Measurements from ENCODE around the gene CRABP2.

Gene CRABP2

GRCh38 chr1:156709031-156709430 is 3.6 kb upstream of the CRABP2 start:
- no peak overlapping the region for H3K9ac ChIP-seq (ENCODE audit: low read depth in 1 of 2, low read length in 2 of 2)
- no peak overlapping the region for H3K27ac ChIP-seq (ENCODE audit: low read depth, low read length)
- H3K36me3 ChIP-seq (ENCODE audit: control insufficient read depth in 1 of 2, insufficient read depth in 2 of 2, low read length in 2 of 2) = no peaks in the 10 kb centered on the region
- H3K9me3 ChIP-seq (ENCODE audit: control insufficient read depth in 1 of 2, low read length in 2 of 2) = no peaks in the 10 kb centered on the region
- H3K4me1 ChIP-seq (ENCODE audit: control insufficient read depth in 1 of 2, insufficient read depth in 2 of 2, low read length in 2 of 2) = peaks cover 30 to 42% of the 10 kb centered on the region in 2 donors
- peaks cover 14 to 18% of the 10 kb centered on the region in 2 donors for H3K27me3 ChIP-seq (ENCODE audit: control insufficient read depth in 1 of 2, insufficient read depth in 2 of 2, low read length in 2 of 2)
- H3K4me3 ChIP-seq (ENCODE audit: low read depth in 1 of 2, low read length in 2 of 2) = no peak overlapping the region

GRCh38 chr1:156708218-156708661 is 2.9 kb upstream of the CRABP2 start:
- Histone ChIP-seq H3K9ac (ENCODE audit: low read depth in 1 of 2, low read length in 2 of 2) (no peak overlapping the region), H3K36me3 (ENCODE audit: control insufficient read depth in 1 of 2, insufficient read depth in 2 of 2, low read length in 2 of 2) (no peaks in the 10 kb centered on the region), H3K27ac (ENCODE audit: low read depth, low read length) (no peak overlapping the region), H3K9me3 (ENCODE audit: control insufficient read depth in 1 of 2, low read length in 2 of 2) (no peaks in the 10 kb centered on the region), H3K27me3 (ENCODE audit: control insufficient read depth in 1 of 2, insufficient read depth in 2 of 2, low read length in 2 of 2) (peaks cover 22 to 26% of the 10 kb centered on the region in 2 donors), H3K4me3 (ENCODE audit: low read depth in 1 of 2, low read length in 2 of 2) (no peak overlapping the region), H3K4me1 (ENCODE audit: control insufficient read depth in 1 of 2, insufficient read depth in 2 of 2, low read length in 2 of 2) (peaks cover 30 to 42% of the 10 kb centered on the region in 2 donors)

GRCh38 chr1:156707417-156708217 is 2.2 kb upstream of the CRABP2 start:
- H3K9me3 ChIP-seq (ENCODE audit: control insufficient read depth in 1 of 2, low read length in 2 of 2) = no peaks in the 10 kb centered on the region
- H3K36me3 ChIP-seq (ENCODE audit: control insufficient read depth in 1 of 2, insufficient read depth in 2 of 2, low read length in 2 of 2) = no peaks in the 10 kb centered on the region
- H3K4me1 ChIP-seq (ENCODE audit: control insufficient read depth in 1 of 2, insufficient read depth in 2 of 2, low read length in 2 of 2) = peaks cover 30 to 42% of the 10 kb centered on the region in 2 donors
- H3K27me3 ChIP-seq (ENCODE audit: control insufficient read depth in 1 of 2, insufficient read depth in 2 of 2, low read length in 2 of 2) = peaks cover 26 to 31% of the 10 kb centered on the region in 2 donors
- no peak overlapping the region for H3K9ac ChIP-seq (ENCODE audit: low read depth in 1 of 2, low read length in 2 of 2)
- H3K27ac ChIP-seq (ENCODE audit: low read depth, low read length) = no peak overlapping the region
- no peak overlapping the region for H3K4me3 ChIP-seq (ENCODE audit: low read depth in 1 of 2, low read length in 2 of 2)

- Histone ChIP-seq H3K4me3 (ENCODE audit: low read depth in 1 of 2, low read length in 2 of 2) (peak overlapping the region; percentile 65 to 68), H3K27me3 (ENCODE audit: control insufficient read depth in 1 of 2, insufficient read depth in 2 of 2, low read length in 2 of 2) (peaks cover 26 to 31% of the 10 kb centered on the region in 2 donors), H3K27ac (ENCODE audit: low read depth, low read length) (no peak overlapping the region), H3K9me3 (ENCODE audit: control insufficient read depth in 1 of 2, low read length in 2 of 2) (no peaks in the 10 kb centered on the region), H3K36me3 (ENCODE audit: control insufficient read depth in 1 of 2, insufficient read depth in 2 of 2, low read length in 2 of 2) (no peaks in the 10 kb centered on the region), H3K9ac (ENCODE audit: low read depth in 1 of 2, low read length in 2 of 2) (peak overlapping the region; percentile 37 to 51), H3K4me1 (ENCODE audit: control insufficient read depth in 1 of 2, insufficient read depth in 2 of 2, low read length in 2 of 2) (peaks cover 30 to 42% of the 10 kb centered on the region in 2 donors)
Measured at GRCh38 chr1:156706657-156707416, 1.5 kb upstream of the CRABP2 start.

- Histone ChIP-seq H3K9ac (ENCODE audit: low read depth in 1 of 2, low read length in 2 of 2) (peak overlapping the region; percentile 37 to 51), H3K27ac (ENCODE audit: low read depth, low read length) (no peak overlapping the region), H3K4me1 (ENCODE audit: control insufficient read depth in 1 of 2, insufficient read depth in 2 of 2, low read length in 2 of 2) (peaks cover 30 to 42% of the 10 kb centered on the region in 2 donors), H3K9me3 (ENCODE audit: control insufficient read depth in 1 of 2, low read length in 2 of 2) (no peaks in the 10 kb centered on the region), H3K27me3 (ENCODE audit: control insufficient read depth in 1 of 2, insufficient read depth in 2 of 2, low read length in 2 of 2) (peaks cover 31% of the 10 kb centered on the region in 2 donors), H3K36me3 (ENCODE audit: control insufficient read depth in 1 of 2, insufficient read depth in 2 of 2, low read length in 2 of 2) (no peaks in the 10 kb centered on the region), H3K4me3 (ENCODE audit: low read depth in 1 of 2, low read length in 2 of 2) (peak overlapping the region; percentile 65 to 68)
Measured at GRCh38 chr1:156705918-156706656, 704 bp upstream of the CRABP2 start.

- Histone ChIP-seq H3K4me3 (ENCODE audit: low read depth in 1 of 2, low read length in 2 of 2) (peak overlapping the region; percentile 12 to 68), H3K27ac (ENCODE audit: low read depth, low read length) (no peak overlapping the region), H3K36me3 (ENCODE audit: control insufficient read depth in 1 of 2, insufficient read depth in 2 of 2, low read length in 2 of 2) (no peaks in the 10 kb centered on the region), H3K9me3 (ENCODE audit: control insufficient read depth in 1 of 2, low read length in 2 of 2) (no peaks in the 10 kb centered on the region), H3K9ac (ENCODE audit: low read depth in 1 of 2, low read length in 2 of 2) (peak overlapping the region in 1 of 2 donors; percentile 37), H3K27me3 (ENCODE audit: control insufficient read depth in 1 of 2, insufficient read depth in 2 of 2, low read length in 2 of 2) (peaks cover 31% of the 10 kb centered on the region in 2 donors), H3K4me1 (ENCODE audit: control insufficient read depth in 1 of 2, insufficient read depth in 2 of 2, low read length in 2 of 2) (peaks cover 30 to 34% of the 10 kb centered on the region in 2 donors)
Measured at GRCh38 chr1:156704930-156705320, 458 bp downstream of the CRABP2 start.

- no peak overlapping the region for H3K9ac ChIP-seq (ENCODE audit: low read depth in 1 of 2, low read length in 2 of 2)
- no peak overlapping the region for H3K27ac ChIP-seq (ENCODE audit: low read depth, low read length)
- no peak overlapping the region for H3K4me3 ChIP-seq (ENCODE audit: low read depth in 1 of 2, low read length in 2 of 2)
Measured at GRCh38 chr1:156704166-156704711, 1.1 kb downstream of the CRABP2 start.

GRCh38 chr1:156703741-156704140 is 1.6 kb downstream of the CRABP2 start:
- H3K27me3 ChIP-seq (ENCODE audit: control insufficient read depth in 1 of 2, insufficient read depth in 2 of 2, low read length in 2 of 2) = peaks cover 31% of the 10 kb centered on the region in 2 donors
- no peaks in the 10 kb centered on the region for H3K36me3 ChIP-seq (ENCODE audit: control insufficient read depth in 1 of 2, insufficient read depth in 2 of 2, low read length in 2 of 2)
- H3K9me3 ChIP-seq (ENCODE audit: control insufficient read depth in 1 of 2, low read length in 2 of 2) = no peaks in the 10 kb centered on the region
- H3K4me3 ChIP-seq (ENCODE audit: low read depth in 1 of 2, low read length in 2 of 2) = no peak overlapping the region
- no peak overlapping the region for H3K9ac ChIP-seq (ENCODE audit: low read depth in 1 of 2, low read length in 2 of 2)
- no peak overlapping the region for H3K27ac ChIP-seq (ENCODE audit: low read depth, low read length)
- peaks cover 29 to 30% of the 10 kb centered on the region in 2 donors for H3K4me1 ChIP-seq (ENCODE audit: control insufficient read depth in 1 of 2, insufficient read depth in 2 of 2, low read length in 2 of 2)

More at GRCh38 chr1:156704166-156704711, 1.1 kb downstream of the CRABP2 start:
- Histone ChIP-seq H3K27me3 (ENCODE audit: control insufficient read depth in 1 of 2, insufficient read depth in 2 of 2, low read length in 2 of 2) (peaks cover 31% of the 10 kb centered on the region in 2 donors), H3K4me1 (ENCODE audit: control insufficient read depth in 1 of 2, insufficient read depth in 2 of 2, low read length in 2 of 2) (peaks cover 29 to 30% of the 10 kb centered on the region in 2 donors), H3K36me3 (ENCODE audit: control insufficient read depth in 1 of 2, insufficient read depth in 2 of 2, low read length in 2 of 2) (no peaks in the 10 kb centered on the region), H3K9me3 (ENCODE audit: control insufficient read depth in 1 of 2, low read length in 2 of 2) (no peaks in the 10 kb centered on the region)

- no peaks in the 10 kb centered on the region for H3K36me3 ChIP-seq (ENCODE audit: control insufficient read depth in 1 of 2, insufficient read depth in 2 of 2, low read length in 2 of 2)
- no peak overlapping the region for H3K27ac ChIP-seq (ENCODE audit: low read depth, low read length)
- no peaks in the 10 kb centered on the region for H3K9me3 ChIP-seq (ENCODE audit: control insufficient read depth in 1 of 2, low read length in 2 of 2)
- peaks cover 31% of the 10 kb centered on the region in 2 donors for H3K27me3 ChIP-seq (ENCODE audit: control insufficient read depth in 1 of 2, insufficient read depth in 2 of 2, low read length in 2 of 2)
- no peak overlapping the region for H3K4me3 ChIP-seq (ENCODE audit: low read depth in 1 of 2, low read length in 2 of 2)
- H3K4me1 ChIP-seq (ENCODE audit: control insufficient read depth in 1 of 2, insufficient read depth in 2 of 2, low read length in 2 of 2) = peaks cover 28 to 29% of the 10 kb centered on the region in 2 donors
- no peak overlapping the region for H3K9ac ChIP-seq (ENCODE audit: low read depth in 1 of 2, low read length in 2 of 2)
Measured at GRCh38 chr1:156703336-156703735, 2.0 kb downstream of the CRABP2 start.

Measured in duodenal mucosa (tissue), 2 donors.